HG03521 (cell line): Measurements from ENCODE around the gene MBD4.
A peak's percentile ranks its signal among the peaks of the same experiment; 100 is the strongest.
"Not testable (repeated sequence)": the region's sequence is repeated elsewhere in the genome, so short reads cannot be mapped to it uniquely, and the experiment has no call there.

ENCODE experiments used
- ATAC-seq: cut with Tn5 transposase; IDR thresholded peaks from one replicate; pipeline ENCODE4 v1.9.1; 2021; ENCODE audit warnings: mild to moderate bottlenecking, moderate library complexity; ENCODE audit not compliant: unreplicated experiment

Gene MBD4

DNA sequence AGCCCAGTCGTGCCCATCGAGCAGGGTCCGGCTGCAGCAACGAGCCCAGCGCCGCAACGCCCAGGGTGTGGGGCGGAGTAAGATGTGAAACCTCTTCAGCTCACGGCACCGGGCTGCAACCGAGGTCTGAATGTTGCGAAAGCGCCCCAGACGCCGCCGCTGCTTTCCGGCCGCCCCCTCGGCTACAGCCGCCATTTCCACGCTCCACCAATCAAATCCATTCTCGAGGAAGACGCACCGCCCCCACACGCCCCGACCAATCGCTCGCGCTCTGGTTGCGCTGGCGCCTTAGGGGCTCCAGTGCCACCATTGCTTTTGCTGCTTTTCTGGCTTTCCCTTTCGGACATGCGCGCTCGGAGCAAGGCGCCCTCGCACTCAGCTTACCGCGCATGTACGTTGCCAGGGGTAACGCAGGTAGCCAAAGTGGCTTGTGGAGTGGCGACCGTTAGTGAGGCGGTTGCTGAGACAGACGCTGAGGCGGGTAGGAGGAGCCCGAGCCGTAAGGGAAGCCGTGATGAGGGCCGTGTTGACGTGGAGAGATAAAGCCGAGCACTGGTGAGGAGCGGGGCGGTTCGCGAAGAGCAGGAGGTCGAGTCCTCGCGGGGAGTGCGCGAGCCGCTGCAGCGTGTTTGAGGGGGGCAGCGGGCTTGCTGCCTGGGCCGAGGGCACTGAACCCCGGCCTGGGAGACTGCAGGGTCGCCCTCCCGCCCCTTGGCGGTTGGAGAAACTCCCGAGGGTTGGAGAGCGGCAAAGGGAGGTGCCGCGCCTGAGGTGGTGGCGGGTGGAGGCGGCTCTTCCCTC is at the start of gene MBD4, which contains the start of gene IFT122:
Gene MBD4, minus strand, starts transcription at position 132 of the 801 bp plus-strand sequence. Its CDS starts 115 bp downstream, at position 17.
Gene IFT122, plus strand, starts transcription at position 408 of the 801 bp plus-strand sequence. Its CDS starts 107 bp downstream, at position 515.
- peak; percentile 85 for ATAC-seq

- not testable (repeated sequence) for ATAC-seq
Observed at GRCh38 chr3:129489258-129489657, 49.5 kb upstream of the MBD4 start.

- ATAC-seq, result not testable (repeated sequence)
Observed at GRCh38 chr3:129487868-129488335, 48.2 kb upstream of the MBD4 start.

DNA sequence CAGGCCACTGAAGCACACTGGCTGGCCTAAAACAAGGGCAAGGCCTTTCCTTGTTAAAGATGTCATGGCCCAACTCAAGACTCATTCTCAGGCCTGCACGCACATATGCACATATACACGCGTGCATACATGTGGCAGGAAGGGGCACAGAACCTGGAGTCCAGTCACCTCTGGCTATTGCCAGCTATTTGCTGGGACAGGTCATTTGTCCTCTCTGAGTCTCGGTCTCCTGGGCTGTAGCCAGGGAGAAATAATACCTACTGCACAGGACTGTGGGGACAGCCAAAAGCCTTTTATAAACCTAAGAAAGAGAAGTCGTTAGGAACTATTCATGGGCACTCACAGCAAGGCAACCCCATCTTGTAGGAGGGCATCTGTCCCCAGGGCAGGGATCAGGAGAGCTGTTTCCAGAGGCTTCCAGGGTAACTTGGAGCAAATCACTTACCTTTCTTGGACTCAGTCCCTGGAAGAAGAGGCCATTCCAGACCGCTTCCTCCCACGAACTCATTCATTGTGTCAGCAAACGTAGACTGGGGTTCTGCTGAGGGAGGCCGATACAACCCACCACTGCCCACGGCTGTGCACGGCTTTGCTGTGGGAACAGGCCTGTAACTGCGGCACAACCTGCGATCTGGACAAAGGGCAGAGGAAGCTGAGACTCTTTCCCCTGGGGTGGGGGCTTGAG is 47.6 kb upstream of the MBD4 start:
- ATAC-seq, result no peak

DNA sequence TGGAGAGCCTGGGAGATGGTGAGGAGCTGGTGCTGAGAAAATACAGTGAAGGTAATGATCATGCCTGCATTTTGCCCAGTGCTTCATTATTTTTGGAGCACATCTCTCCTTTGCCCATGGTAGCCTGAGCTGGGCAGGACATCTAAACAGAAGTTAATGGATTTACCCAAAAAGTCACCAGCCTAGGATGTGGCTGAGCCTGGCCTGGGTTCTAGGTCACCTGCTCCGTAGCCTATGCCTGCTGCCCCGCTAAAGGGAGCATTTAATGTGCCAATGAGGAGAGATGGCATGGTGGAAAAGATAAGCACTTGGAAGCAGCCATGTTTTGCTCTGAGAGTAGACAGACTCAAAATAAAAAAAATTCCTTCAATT is 46.9 kb upstream of the MBD4 start:
- ATAC-seq, result no peak

GRCh38 chr3:129485721-129486663 is 46.2 kb upstream of the MBD4 start:
- ATAC-seq, result no peak

DNA sequence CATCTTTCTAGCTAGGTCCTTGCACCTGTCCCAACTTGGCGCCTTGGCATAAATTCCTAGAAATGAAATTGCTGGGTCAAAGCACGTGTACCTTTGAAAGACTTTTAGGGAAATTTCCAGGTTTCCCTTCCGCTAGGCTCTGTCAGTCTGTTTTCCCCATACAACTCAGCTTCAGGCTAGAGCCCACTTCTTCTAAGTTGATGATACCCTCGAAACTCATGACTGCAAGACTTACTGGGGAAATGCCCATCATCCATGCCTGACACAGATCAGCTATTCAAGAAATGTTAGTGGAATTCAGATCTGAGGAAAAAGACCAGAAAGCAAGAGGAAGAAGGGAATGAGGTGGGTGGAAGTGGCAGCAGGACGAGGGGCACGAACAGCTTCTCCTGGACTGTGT is 45.4 kb upstream of the MBD4 start:
- ATAC-seq, result not testable (repeated sequence)

DNA sequence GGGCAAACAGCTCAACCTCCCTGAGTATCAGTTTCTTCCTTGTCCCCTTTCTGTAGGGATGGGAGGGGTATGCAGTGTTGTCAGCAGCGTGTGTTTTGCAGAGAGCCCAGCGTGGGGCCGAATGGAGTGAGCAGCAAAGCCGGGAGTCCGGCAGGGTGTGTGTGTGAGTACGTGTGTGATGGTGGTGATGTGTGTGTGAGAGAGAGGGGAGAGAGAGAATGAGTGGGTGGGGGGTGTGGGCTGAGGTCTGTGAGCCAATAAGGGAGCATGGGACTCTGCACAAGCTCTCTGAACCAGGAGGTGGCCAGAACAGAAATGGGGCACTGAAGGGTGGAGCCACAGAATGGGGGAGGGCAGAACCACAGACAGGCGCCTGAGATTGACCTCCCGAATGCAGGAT is 44.1 kb upstream of the MBD4 start:
- no peak for ATAC-seq

DNA sequence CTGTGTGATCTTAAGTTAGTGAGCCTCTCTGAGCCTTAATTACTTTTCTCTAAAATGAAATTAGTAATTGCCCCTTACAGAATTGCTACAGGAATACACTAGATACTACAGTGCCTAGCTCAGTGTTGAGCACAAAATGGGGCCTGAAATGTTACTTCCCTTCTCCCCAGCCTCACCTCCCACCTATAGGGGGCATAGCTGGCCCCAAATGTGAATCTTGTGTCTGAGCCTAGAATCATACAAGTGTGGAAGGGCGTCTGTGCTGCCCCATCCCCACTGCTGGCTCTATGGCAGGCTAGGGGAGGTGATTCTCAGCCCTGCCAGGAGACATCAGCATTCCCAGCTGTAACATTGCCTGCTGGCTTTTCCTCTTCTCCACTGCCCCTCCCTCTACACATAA is 43.0 kb upstream of the MBD4 start:
- ATAC-seq, result no peak

GRCh38 chr3:129481766-129482332 is 42.1 kb upstream of the MBD4 start:
- no peak for ATAC-seq

DNA sequence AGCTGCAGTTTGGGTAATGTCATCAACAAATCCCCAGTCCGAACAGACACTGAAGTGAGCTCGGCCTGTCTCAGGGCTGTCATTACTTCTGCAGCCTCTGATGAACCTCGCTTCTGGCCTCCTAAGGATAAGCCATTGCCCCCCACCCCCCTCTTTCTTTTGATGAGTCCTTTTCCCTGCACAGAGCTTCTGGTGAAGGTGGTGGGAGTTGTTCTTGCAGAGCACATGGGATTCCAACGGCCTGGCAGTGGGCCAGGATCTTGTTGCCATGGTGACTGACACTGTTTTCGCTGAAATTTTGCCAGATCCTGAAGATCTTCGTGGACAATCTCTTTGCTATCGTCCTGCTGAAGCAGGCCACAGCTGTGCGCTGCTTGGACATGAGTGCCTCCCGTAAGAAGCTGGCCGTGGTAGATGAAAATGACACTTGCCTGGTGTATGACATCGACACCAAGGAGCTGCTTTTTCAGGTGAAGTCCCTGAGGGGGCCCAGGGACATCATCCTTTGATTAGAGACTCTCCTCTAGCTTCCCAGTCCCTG is 41.5 kb upstream of the MBD4 start:
- ATAC-seq, result not testable (repeated sequence)

DNA sequence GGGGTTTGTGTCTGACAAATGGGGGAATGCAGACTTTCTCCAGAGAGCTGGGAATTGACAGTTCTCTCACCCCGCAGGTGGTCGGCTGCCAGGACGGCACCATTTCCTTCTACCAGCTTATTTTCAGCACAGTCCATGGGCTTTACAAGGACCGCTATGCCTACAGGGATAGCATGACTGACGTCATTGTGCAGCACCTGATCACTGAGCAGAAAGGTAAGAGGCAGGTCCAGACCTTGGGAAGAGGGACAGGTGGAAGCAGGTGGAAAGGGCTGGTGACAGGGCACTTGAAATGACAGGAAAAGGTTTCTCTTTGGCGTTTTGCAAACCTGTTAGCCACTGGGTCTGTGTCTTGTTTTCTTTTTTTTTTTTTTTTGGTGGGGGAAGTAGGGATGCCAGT is 36.8 kb upstream of the MBD4 start:
- no peak for ATAC-seq

- no peak for ATAC-seq
Observed at GRCh38 chr3:129475863-129476262, 36.1 kb upstream of the MBD4 start.

GRCh38 chr3:129474984-129475804 is 35.4 kb upstream of the MBD4 start:
- no peak for ATAC-seq

DNA sequence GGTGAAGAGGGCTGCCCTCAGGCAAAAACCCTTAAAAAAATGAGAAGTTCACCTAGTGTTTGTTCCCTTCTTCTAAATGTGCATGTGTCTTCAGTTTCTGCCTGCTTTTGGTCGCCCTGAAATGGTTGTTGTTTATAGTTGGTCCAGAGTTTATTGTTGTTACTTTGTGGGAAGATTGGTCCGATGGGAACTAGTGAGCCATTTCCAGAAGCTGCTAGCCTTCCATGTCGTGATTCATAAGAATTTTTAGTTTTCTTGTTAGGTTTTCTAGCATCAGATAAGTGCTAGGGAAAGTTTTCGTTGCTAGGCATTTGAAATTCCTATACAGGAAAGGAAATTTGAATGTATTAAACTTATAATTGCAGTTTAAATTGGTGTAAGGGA is 34.0 kb upstream of the MBD4 start:
- ATAC-seq, result no peak

- no peak for ATAC-seq
Observed at GRCh38 chr3:129473067-129473768, 33.5 kb upstream of the MBD4 start.

GRCh38 chr3:129470861-129471260 is 31.1 kb upstream of the MBD4 start:
- no peak for ATAC-seq

DNA sequence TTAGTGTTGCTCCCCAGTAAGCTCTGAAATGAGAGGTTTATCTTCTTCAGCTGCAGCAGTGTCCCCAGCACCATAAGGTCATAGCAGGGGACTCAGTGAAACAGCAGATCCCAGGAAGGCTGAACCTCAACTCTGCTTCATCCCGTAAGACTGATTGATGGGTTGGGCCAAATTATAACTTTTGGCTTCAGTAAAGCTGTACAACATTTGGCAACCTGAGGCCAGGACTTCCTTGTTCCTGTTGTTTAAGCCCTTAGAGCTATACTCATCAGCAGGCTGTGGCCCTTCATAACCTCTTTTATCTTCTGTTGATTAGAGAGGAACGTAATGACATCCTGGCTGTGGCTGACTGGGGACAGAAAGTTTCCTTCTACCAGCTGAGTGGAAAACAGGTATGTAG is 29.3 kb upstream of the MBD4 start:
- ATAC-seq, result no peak

DNA sequence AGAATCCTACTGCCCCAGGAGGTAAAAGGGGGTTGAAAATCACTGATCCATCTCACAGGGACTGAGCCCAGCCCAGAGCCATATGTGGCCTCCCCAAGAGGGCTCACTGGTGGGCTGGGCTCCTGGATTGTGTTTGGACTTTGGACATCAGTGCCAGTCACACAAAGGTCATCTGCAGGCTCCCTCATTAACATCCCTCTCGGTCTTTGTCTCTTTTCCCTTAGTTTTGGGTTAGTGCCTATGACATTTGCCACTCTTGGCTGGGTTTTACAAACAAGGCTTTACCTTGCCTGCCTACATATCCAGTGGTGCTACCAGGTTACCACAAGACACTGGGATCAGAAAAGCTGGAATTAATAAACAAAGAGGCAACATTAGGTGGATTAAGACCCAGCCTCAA is 28.2 kb upstream of the MBD4 start:
- no peak for ATAC-seq
